GM19351 (cell line): ENCODE results near the gene B4GALNT1.
"Not testable (repeated sequence)": the region's sequence is repeated elsewhere in the genome, so short reads cannot be mapped to it uniquely, and the experiment has no call there.

Experiments
- ATAC-seq: cut with Tn5 transposase; IDR thresholded peaks from one replicate; pipeline ENCODE4 v1.9.1; 2021; ENCODE audit warnings: mild to moderate bottlenecking, moderate library complexity; ENCODE audit not compliant: unreplicated experiment

Gene B4GALNT1

DNA sequence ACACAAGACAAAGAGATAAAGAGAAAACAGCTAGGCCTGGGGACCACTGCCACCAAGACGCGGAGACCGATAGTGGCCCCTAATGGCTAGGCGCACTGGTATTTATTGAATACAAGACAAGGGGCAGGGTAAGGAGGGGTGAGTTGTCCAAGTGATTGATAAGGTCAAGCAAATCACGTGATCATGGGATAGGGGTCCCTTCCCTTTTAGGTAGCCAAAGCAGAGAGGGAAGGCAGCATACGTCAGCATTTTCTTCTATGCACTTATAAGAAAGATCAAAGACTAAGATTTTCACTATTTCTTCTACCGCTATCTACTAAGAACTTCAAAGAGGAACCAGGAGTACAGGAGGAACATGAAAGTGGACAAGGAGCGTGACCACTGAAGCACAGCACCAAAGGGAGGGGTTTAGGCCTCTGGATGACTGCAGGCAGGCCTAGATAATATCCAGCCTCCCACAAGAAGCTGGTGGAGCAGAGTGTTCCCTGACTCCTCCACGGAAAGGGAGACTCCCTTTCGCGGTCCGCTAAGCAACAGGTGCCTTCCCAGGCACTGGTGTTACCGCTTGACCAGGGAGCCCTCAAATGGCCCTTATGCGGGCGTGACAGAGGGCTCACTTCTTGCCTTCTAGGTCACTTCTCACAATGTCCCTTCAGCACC, 43.9 kb downstream of the B4GALNT1 start:
- ATAC-seq: not testable (repeated sequence)

DNA sequence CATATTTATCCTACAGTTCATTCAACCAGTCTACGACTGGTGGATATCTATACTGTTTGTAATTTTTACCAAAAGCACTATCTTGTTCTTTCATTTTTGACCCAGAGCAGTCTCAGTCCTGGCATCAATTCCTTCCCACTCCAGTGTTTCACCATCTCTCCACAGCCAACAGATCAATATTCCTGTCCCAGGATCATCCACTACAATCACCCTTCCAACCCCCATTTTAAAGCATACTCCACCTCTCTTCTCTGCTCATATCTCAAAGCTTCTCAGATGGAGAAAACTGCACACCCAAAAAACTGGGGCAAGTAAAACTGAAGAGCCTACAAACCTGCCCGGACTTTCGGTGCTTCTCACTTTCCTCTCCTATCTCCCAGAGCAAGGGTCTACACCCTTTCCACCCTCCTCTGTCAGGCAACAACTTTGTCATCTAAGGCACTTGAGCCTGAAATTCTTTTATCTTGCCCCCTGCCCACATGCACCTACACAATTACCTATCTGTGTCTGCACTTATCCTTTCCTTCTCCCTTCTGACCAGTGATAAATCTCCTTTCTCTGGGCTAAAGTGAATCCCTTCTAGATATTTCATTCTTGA, 46.1 kb downstream of the B4GALNT1 start:
- no peak for ATAC-seq

DNA sequence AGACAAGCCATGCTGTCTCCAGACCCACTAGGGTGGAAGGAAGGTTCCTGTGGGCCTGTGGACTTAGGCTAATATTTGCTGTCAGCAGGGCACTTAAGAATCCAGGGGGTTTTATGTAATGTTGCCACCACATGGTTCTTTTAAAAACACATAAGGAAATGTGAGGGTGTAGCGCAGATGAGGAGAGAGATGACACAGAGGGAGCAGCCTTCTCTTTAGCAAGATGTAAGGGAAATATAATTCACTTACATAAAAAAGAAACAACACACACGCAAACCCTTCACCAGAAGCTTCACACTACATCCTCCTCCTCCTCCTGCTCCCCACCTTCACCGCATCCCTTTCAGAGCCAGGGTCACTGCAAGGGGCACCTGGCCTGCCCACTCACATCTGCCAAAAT, 46.9 kb downstream of the B4GALNT1 start:
- no peak for ATAC-seq

DNA sequence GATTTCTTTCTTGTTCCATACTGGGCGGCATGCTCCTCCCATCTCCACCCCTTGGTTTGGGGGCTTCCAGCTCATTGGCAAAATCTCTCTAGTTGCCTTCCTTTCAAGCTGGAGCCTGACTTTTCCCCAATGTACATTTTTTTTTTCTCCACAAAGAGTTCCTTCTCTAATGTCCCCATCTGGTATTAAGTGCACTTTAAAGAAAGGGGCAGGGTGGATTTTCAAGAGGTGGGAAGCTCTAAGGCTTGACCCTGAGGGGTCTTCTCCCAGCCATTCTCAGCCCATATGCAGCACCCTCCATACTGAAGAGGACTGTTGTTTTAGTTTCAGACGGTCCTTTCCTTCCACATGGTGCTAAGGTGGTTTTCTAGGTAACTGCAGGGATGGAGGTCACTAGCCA, 47.8 kb downstream of the B4GALNT1 start:
- ATAC-seq: no peak

DNA sequence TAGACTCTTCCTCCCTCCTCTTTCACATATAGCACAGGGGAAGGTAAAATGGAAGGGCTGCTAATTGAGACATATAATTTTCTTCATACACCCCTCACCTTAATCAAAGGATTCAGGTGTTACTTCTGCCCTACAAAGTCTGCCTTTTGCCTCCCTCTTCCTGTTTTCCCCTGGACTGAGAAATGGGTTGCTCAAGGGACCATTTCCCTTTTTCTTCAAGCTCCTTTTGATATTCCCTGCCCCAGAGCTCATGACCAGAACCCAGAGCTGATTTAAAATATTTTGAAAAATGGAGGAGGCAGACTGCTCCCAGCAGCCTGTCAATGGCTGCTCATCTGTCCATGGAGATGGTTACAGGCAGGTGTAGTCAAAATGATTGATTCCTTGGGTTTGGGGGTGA, 48.3 kb downstream of the B4GALNT1 start:
- no peak for ATAC-seq

DNA sequence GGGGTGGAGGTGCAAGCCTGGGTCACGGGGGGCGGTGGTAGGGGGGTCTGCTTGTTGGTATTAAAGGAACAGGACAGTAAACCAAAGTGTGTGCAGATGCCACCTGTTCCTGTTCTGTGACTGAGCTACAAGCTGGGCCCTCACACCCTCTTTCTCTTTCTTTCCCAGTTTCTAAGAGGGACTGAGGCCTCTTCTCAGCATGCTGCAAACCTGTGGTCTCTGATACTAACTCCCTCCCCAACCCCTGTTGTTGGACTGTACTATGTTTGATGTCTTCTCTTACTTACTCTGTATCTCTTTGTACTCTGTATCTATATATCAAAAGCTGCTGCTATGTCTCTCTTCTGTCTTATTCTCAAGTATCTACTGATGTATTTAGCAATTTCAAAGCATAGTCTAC, 49.0 kb downstream of the B4GALNT1 start:
- no peak for ATAC-seq

DNA sequence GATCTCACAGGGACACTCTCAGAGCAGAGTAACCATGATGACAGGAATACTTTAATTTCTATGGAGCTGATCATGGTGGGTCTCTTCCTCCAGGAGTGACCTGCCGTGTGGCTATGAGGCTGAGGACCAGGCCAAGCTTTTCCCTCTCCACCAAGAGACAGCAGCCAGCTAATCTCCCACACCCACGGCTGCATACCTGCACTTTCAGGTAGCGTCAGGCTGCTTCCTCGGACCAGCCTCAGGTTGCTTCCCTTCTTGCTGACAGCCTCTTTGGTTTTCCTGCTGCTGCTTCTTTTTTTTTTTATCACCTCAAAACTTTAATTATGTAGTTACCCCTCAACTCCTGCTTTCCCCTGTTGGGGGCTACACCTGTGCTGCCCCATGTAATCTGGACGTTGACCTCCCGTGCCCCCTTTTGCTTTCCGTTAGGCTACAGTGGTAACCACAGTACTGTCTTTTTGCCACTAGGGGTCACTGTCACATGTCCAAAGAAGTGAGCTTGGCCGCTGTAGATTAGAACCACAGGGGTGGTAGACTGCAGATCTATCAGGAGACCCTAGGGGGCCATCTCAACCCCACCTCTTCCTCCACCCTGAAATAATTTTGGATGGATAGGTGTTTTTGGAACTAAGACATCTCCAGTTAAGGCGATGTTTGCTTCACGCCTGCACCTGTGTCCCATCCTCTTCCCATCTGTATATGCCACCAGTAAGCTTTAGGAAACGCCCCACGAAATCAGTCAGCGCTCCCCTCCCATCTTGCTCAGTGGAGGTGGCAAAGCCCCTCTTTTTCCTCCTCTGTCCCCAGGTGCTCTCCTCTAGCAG, 49.8 kb downstream of the B4GALNT1 start:
- ATAC-seq: peak; percentile 99

DNA sequence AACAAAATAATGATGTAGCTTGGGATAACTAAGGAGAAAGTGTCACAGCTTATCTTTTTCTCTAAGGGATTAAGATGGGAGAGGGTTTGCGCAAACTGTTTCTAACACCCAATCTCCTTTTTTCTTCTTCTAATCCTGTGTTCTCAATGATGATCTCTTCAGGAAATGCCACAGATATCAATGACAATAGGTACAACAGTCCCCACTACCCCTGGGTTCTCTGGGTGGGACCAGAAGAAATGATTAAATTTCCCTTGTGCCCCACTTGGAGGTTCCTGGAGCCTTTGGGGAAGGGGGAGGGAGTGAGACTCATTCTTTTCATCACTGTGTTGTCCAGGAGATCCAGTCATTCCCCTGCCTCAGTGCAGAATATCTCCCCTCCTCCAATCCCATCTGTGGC, 50.6 kb downstream of the B4GALNT1 start:
- ATAC-seq: no peak

DNA sequence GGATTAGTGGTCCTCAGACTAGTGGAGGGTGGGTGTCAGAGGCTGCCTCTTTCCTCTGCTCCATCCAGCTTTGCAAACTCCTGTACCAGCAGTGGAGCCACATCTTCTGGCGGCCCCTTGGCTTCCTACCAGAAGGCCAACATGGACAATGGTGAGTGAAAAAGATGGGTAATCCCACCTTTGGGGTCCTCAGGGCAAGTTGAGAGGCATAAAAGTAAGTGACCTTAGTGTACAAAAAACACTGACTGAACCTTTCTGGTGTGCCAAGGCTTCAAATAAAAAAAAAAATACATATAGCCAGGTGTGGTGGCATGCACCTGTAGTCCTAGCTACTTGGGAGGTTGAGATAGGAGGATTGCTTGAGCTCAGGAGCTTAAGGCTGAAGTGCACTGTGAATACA, 51.2 kb downstream of the B4GALNT1 start:
- ATAC-seq: no peak

DNA sequence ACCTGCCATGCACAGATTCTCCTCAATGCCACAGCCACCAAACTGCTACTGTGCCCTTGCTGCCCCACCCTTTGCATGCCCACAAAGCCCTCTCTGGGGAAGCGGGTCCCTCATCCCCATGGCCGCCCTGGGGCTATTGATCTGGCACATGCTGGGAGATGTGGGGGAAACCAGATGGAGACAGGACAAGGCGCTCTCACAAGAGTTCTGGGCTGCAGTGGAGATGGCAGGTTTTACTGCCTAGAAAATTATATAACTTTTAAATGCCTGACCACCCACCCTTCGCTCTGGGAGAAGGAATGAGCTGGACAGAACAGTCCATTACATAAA, 52.6 kb downstream of the B4GALNT1 start:
- ATAC-seq: no peak

DNA sequence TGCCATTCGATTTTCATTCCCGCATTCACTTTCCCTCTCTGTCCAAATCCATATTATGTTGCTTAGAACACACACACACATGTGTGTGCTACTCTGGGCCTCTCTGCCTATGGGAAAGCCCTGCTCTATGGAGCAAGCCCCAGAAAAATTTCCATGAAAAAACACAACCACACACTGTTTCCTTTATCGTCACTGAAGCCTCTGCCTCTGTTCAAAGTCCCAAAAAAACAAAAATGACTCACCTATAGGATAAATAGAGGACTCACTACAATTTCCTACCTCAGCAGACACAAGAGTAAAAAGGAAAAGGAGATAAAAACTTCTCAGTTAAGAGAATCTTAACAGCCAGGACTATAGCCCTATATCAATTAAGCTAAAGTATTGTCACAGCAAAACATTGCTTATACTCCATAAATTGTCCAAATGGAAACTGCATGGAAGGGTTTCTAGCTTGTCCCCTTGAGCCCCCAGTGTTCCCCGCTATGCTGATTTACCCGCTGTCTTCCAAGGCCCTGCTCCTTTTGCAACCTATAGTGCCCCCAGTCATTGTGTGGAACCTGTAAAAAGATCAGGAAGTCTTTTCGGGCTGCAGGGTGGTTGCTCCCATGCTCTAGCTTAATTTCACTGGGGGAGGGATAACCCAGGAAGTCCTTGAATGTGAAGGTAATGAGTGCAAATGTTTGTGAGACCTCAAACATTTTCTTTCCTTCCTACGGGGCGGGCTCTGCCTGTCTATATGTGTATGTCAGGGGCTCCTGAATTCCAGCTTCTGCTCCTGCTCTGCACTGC, 53.1 kb downstream of the B4GALNT1 start:
- no peak for ATAC-seq

DNA sequence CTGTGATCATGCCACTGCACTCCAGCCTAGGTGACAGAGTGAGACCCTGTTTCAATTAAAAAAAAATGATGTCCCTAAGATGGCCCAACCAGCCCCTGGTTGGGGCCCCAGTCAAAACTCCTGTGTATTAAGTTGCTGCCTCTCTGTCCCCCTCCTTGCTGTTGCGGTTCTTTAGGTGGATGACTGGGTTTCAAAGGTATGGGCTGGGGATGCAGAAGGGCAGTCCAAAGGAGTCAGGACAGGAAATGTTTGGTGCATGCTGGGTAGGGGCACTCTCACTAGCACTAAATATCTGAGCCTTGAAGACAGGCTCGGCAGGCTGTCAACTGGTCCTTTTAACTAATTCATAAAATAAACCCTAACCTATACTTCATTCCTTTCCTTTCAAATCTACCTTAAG, 54.0 kb downstream of the B4GALNT1 start:
- ATAC-seq: no peak

DNA sequence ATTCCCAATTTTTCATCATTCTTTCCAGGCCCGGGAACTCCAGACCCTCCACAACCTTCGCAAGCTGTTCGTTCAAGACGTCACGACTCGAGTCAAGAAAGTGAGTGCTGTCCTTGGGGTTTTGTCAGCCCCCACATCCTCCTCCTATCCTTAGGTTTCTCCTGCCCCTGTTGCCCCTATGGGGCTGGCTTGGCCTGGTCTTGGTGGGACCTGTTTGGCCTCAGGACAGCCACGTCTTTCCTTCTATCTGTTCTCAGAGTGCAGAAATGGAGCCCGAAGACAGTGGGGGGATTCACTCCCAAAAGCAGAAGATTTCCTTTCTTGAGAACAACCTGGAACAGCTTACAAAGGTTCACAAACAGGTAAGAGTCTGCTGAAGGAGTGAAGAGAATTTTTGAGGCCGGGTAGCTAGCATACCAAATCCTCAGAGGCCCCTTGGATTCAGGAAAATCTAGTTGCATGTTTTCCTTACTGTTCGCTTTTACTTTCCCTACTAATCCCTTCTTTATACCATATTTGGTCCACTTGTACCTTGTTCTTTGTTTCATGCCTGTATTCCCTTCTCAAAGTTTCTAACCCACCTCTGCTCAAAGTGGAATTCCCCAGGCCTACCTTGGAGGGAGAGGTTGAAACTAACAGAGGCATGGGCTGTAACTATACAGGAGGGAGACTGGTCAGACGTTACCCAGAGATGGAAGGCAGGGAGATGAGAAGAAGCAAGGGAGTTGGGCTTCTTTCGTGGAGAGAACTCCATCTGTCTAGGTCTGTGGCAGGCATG, 54.8 kb downstream of the B4GALNT1 start:
- ATAC-seq: no peak

DNA sequence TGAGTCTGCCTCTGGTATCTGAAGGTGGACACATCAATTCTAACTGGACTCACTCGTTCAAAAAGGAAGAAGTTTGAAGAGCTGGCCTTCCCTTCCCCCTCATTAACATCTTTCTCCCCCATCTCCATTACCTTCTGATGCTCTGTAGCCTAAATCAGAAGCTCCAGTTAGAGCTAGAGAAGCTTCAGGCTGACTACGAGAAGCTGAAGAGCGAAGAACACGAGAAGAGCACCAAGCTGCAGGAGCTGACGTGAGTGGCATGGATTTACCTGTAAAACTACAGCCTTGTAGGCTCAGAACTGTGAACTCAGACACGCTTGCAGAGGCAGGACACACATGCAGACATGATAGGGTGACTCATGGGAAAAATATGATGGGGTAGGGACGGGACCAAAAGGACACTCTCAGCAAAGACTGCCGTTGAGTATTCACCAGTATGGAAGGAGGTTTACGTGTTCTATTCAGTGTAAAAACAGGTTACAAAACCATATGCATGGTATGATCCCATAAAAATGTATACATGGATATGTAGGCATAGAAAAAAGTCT, 56.3 kb downstream of the B4GALNT1 start:
- no peak for ATAC-seq
